Testis (tissue), 2 donors: ENCODE data around the gene ARMH4.

Source experiments
- CTCF ChIP-seq, 3 experiments: fragments of 450-650 bp in 2 of 3; fragments of 200-600 bp in 1 of 3; sonication (generic) in 1 of 3; IDR thresholded peaks; one replicate each; pipeline ENCODE4 v1.5.1; 2016 to 2019; ENCODE audit warnings: antibody characterized with exemption in 3 of 3, mild to moderate bottlenecking in 2 of 3, moderate library complexity in 1 of 3
- POLR2A ChIP-seq: fragments of 450-650 bp; IDR thresholded peaks from one replicate; pipeline ENCODE4 v1.6.1; 2017; ENCODE audit warnings: antibody characterized with exemption, mild to moderate bottlenecking, moderate library complexity

GRCh38 chr14:58200846-58201245 lies 48.8 kb upstream of the ARMH4 start:
- TF ChIP-seq POLR2A (no peak), CTCF (IDR thresholded peaks at IDR 0.05) (no peak)
